ENCODE results near the gene ERMAP. TPM values are rescaled to one million over a fixed set of nuclear protein-coding genes. Genes with fewer than 3 reads are reported as not detected.

The ERMAP gene
- total and polyA plus RNA-seq, 9 of the 15 experiments (the other 6 are each of a cell fraction or from before 2014, with no cell fraction given) = 8.0 to 31.4 (median 22.5) TPM

GRCh38 chr1:42774928-42775526 is 41.9 kb upstream of the ERMAP start:
- BruUV-seq (replicated peaks) = no TSS peak
- Histone ChIP-seq H3K4me1 (replicated peaks in 1 of 2; ENCODE audit: control insufficient read depth in 2 of 2, insufficient read depth in 2 of 2, low read length in 2 of 2) (no peaks in the 10 kb centered on the region), H3K9me3 (replicated peaks; ENCODE audit: control insufficient read depth, insufficient read depth, low read depth, low read length) (no peaks in the 10 kb centered on the region), H3K4me3 (no peak overlapping the region), H3K79me2 (ENCODE audit: control insufficient read depth, insufficient read depth, low read length) (peaks cover 24% of the 10 kb centered on the region), H3K4me2 (ENCODE audit: insufficient read depth, low read length) (no peak overlapping the region), H4K20me1 (replicated peaks; ENCODE audit: control insufficient read depth, insufficient read depth, low read length) (no peaks in the 10 kb centered on the region), H3K9ac (ENCODE audit: insufficient read depth in 1 of 2, low read depth in 2 of 2, low read length in 2 of 2) (no peak overlapping the region), H3K36me3 (ENCODE audit: control insufficient read depth, insufficient read depth, low read length) (peaks cover 82% of the 10 kb centered on the region), H3K27ac (ENCODE audit: extremely low read depth, low read depth, low read length) (no peak overlapping the region), H3K27me3 (ENCODE audit: control insufficient read depth in 2 of 2, insufficient read depth in 2 of 2, low read length in 2 of 2) (no peaks in the 10 kb centered on the region), H2AFZ (ENCODE audit: low read depth, low read length) (no peak overlapping the region), H3K9me1 (ENCODE audit: control insufficient read depth, insufficient read depth, low read length) (no peaks in the 10 kb centered on the region)
- POLR2A ChIA-PET = no interaction called here
- intact Hi-C loops (cut with micrococcal nuclease) = no loop called here
- CTCF ChIA-PET (ENCODE audit: low intra/inter-chr PET ratio) = interaction anchor here (1.8 kb wide), 1 partner anchor 299 kb away, joined by 6 read pairs; no protein-coding TSS in a partner anchor
- no peak for ATAC-seq
- 73% methylated on average over 5 of the region's 5 CpGs for whole genome bisulfite sequencing (ENCODE audit: insufficient coverage, low coverage, missing lambda C conversion rate)
- TF ChIP-seq, protein P1, sequence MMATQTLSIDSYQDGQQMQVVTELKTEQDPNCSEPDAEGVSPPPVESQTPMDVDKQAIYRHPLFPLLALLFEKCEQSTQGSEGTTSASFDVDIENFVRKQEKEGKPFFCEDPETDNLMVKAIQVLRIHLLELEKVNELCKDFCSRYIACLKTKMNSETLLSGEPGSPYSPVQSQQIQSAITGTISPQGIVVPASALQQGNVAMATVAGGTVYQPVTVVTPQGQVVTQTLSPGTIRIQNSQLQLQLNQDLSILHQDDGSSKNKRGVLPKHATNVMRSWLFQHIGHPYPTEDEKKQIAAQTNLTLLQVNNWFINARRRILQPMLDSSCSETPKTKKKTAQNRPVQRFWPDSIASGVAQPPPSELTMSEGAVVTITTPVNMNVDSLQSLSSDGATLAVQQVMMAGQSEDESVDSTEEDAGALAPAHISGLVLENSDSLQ (IDR thresholded peaks at IDR 0.05) = peak; percentile 56
- no peak for TF ChIP-seq YBX1 (IDR thresholded peaks at IDR 0.05)
- TF ChIP-seq, protein P2, sequence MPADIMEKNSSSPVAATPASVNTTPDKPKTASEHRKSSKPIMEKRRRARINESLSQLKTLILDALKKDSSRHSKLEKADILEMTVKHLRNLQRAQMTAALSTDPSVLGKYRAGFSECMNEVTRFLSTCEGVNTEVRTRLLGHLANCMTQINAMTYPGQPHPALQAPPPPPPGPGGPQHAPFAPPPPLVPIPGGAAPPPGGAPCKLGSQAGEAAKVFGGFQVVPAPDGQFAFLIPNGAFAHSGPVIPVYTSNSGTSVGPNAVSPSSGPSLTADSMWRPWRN (IDR thresholded peaks at IDR 0.05; ENCODE audit: low read depth) = no peak
- in situ Hi-C loops (cut with MboI) = loop anchor here (5.0 kb wide), 1 partner anchor 297 kb away; no protein-coding TSS in a partner anchor
- no peak for DNase-seq (ENCODE audit: extremely low read depth in 1 of 4, low spot score in 3 of 4)
- no peak for FAIRE-seq

Measured in K562 (cell line).